ENCODE results near the gene B9D1. TPM values are rescaled to one million over a fixed set of nuclear protein-coding genes. Genes with fewer than 3 reads are reported as not detected.

The B9D1 gene
- total RNA-seq, 2 donors from 2014 or later = 37.7 to 42.8 TPM

- Histone ChIP-seq H3K9me3 (ENCODE audit: control insufficient read depth, low read length) (no peaks in the 10 kb centered on the region), H3K27ac (ENCODE audit: low read depth, low read length) (no peak overlapping the region), H3K4me3 (ENCODE audit: low read length) (peak overlapping the region; percentile 97), H3K27me3 (ENCODE audit: control insufficient read depth, insufficient read depth, low read length, poor library complexity, severe bottlenecking) (no peaks in the 10 kb centered on the region), H3K36me3 (ENCODE audit: control insufficient read depth, insufficient read depth, low read length) (peaks cover 60% of the 10 kb centered on the region), H3K9ac (ENCODE audit: extremely low read depth, low read length, poor library complexity, severe bottlenecking) (no peak overlapping the region), H3K4me1 (ENCODE audit: control insufficient read depth, insufficient read depth, low read length) (peaks cover 13% of the 10 kb centered on the region)
- H3K27me3 Mint-ChIP-seq (ENCODE audit: insufficient read depth) = no peaks in the 10 kb centered on the region
- TF ChIP-seq, protein P1, sequence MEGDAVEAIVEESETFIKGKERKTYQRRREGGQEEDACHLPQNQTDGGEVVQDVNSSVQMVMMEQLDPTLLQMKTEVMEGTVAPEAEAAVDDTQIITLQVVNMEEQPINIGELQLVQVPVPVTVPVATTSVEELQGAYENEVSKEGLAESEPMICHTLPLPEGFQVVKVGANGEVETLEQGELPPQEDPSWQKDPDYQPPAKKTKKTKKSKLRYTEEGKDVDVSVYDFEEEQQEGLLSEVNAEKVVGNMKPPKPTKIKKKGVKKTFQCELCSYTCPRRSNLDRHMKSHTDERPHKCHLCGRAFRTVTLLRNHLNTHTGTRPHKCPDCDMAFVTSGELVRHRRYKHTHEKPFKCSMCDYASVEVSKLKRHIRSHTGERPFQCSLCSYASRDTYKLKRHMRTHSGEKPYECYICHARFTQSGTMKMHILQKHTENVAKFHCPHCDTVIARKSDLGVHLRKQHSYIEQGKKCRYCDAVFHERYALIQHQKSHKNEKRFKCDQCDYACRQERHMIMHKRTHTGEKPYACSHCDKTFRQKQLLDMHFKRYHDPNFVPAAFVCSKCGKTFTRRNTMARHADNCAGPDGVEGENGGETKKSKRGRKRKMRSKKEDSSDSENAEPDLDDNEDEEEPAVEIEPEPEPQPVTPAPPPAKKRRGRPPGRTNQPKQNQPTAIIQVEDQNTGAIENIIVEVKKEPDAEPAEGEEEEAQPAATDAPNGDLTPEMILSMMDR (conservative IDR thresholded peaks at IDR 0.05) = no peak
- H3K4me1 Mint-ChIP-seq = peaks cover 38% of the 10 kb centered on the region
- peak overlapping the region; percentile 39 for H3K27ac Mint-ChIP-seq
- no peak for DNase-seq
- H3K36me3 Mint-ChIP-seq (ENCODE audit: low read depth) = peaks cover 54% of the 10 kb centered on the region
- peak overlapping the region; percentile 25 for H3K4me3 Mint-ChIP-seq
- WGBS, 2 experiments (ENCODE audit: insufficient coverage in 1 of 2, insufficient read length in 1 of 2) = 94 to 97% methylated on average over 26 to 29 of the region's 29 CpGs
- no peaks in the 10 kb centered on the region for H3K9me3 Mint-ChIP-seq
These were observed 18.2 kb upstream of the B9D1 start for GRCh38 chr17:19380481-19381301.

- Mint-ChIP-seq H3K27me3 (ENCODE audit: insufficient read depth) (no peaks in the 10 kb centered on the region), H3K4me1 (peaks cover 30% of the 10 kb centered on the region), H3K36me3 (ENCODE audit: low read depth) (peaks cover 47% of the 10 kb centered on the region), H3K9me3 (no peaks in the 10 kb centered on the region), H3K27ac (peak overlapping the region; percentile 93), H3K4me3 (peak overlapping the region; percentile 98)
- Histone ChIP-seq H3K9me3 (ENCODE audit: control insufficient read depth, low read length) (no peaks in the 10 kb centered on the region), H3K36me3 (ENCODE audit: control insufficient read depth, insufficient read depth, low read length) (peaks cover 58% of the 10 kb centered on the region), H3K27me3 (ENCODE audit: control insufficient read depth, insufficient read depth, low read length, poor library complexity, severe bottlenecking) (no peaks in the 10 kb centered on the region), H3K4me3 (ENCODE audit: low read length) (peak overlapping the region; percentile 97), H3K4me1 (ENCODE audit: control insufficient read depth, insufficient read depth, low read length) (peaks cover 13% of the 10 kb centered on the region), H3K27ac (ENCODE audit: low read depth, low read length) (no peak overlapping the region), H3K9ac (ENCODE audit: extremely low read depth, low read length, poor library complexity, severe bottlenecking) (peak overlapping the region; percentile 65)
- 85 to 92% methylated on average over 11 to 13 of the region's 13 CpGs for WGBS, 2 experiments (ENCODE audit: insufficient coverage in 1 of 2, insufficient read length in 1 of 2)
- DNase-seq = peak; percentile 48
- TF ChIP-seq, protein P1 (conservative IDR thresholded peaks at IDR 0.05) = peak; percentile 20
These were observed 17.0 kb upstream of the B9D1 start for GRCh38 chr17:19379361-19380065.

GRCh38 chr17:19378416-19379360, 16.2 kb upstream of the B9D1 start, which contains the start of gene MAPK7:
MAPK7 (plus strand) TSS chr17:19378498; CDS start chr17:19378901, 403 bp downstream.
- TF ChIP-seq, protein P1 (conservative IDR thresholded peaks at IDR 0.05) = no peak
- Histone ChIP-seq H3K4me1 (ENCODE audit: control insufficient read depth, insufficient read depth, low read length) (peaks cover 13% of the 10 kb centered on the region), H3K27ac (ENCODE audit: low read depth, low read length) (peak within 1 kb of the TSS; percentile 94), H3K4me3 (ENCODE audit: low read length) (peak within 1 kb of the TSS; percentile 97), H3K9ac (ENCODE audit: extremely low read depth, low read length, poor library complexity, severe bottlenecking) (peak within 1 kb of the TSS; percentile 65), H3K36me3 (ENCODE audit: control insufficient read depth, insufficient read depth, low read length) (peaks cover 54% of the 10 kb centered on the region), H3K27me3 (ENCODE audit: control insufficient read depth, insufficient read depth, low read length, poor library complexity, severe bottlenecking) (no peaks in the 10 kb centered on the region), H3K9me3 (ENCODE audit: control insufficient read depth, low read length) (no peaks in the 10 kb centered on the region)
- Mint-ChIP-seq H3K9me3 (no peaks in the 10 kb centered on the region), H3K4me3 (peak within 1 kb of the TSS; percentile 98), H3K27me3 (ENCODE audit: insufficient read depth) (no peaks in the 10 kb centered on the region), H3K36me3 (ENCODE audit: low read depth) (peaks cover 41% of the 10 kb centered on the region), H3K4me1 (peaks cover 24% of the 10 kb centered on the region), H3K27ac (peak within 1 kb of the TSS; percentile 99)
- DNase-seq = peak; percentile 72
- WGBS, 2 experiments (ENCODE audit: insufficient coverage in 1 of 2, insufficient read length in 1 of 2) = 6 to 10% methylated on average over 23 to 69 of the region's 69 CpGs
